ENCODE data around the gene PRKAG2. TPM values are rescaled to one million over a fixed set of nuclear protein-coding genes. Genes with fewer than 3 reads are reported as not detected.

The PRKAG2 gene
- total and polyA plus RNA-seq, 2 of the 13 experiments (the other 11 are each of a cell fraction or from before 2014, with no cell fraction given), result 0.90 to 1.3 TPM

DNA sequence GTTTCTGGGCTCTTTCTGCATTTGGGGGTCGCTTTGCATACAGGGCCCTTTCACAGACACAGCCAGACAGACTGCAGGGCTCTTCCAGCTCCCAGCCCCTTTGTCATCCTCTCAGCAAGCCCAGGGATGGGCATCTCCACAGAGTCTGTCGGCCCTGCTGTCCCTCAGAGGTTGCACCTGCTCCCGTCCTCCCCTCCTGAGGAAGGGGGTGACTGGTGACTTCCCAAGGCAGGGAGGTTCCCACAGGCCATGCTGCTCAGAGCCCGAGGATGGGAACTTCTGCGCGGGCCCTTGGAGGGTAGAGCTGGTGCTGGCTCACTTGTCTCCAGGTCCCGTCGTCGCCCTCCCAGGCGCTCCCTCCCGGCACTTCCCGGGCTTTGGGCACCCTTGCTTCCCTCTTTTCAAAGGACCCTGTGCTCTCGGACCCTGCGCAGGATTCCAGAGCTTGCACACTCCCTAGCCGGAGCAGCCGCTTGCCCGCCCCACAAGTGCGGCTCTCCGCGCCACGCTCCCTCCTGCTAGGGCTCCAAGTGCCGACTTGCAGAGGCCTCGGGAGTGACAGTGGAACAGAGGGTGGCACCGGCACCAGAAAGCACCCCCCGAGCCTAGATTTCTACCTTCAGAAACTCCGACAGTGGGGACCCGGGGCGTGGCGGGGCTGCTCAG lies 152.5 kb downstream of the PRKAG2 start:
- no peak overlapping the region for H3K4me3 ChIP-seq (replicated peaks in 1 of 3; ENCODE audit: insufficient read depth in 1 of 3, low read depth in 2 of 3, low read length in 3 of 3)
- FAIRE-seq (no peak), DNase-seq (ENCODE audit: low spot score) (no peak), ATAC-seq (no peak)
- H2AFZ ChIP-seq (ENCODE audit: low read length), result no peak overlapping the region
- H3K9me3 ChIP-seq (ENCODE audit: low read length), result no peaks in the 10 kb centered on the region
- in situ Hi-C loops (cut with HindIII; ENCODE audit: extremely low pct_ligation_motif_present, low pct_unique_long_range_greater_than_20kb) (no loop called here), intact Hi-C loops (cut with micrococcal nuclease; ENCODE audit: unreplicated experiment) (no loop called here)
- H3K4me2 ChIP-seq (ENCODE audit: low read depth, low read length), result no peak overlapping the region
- no peaks in the 10 kb centered on the region for H4K20me1 ChIP-seq (ENCODE audit: insufficient read depth, low read length)
- peaks cover 0 to 42% of the 10 kb centered on the region in 2 experiments; a peak in 3 of 5 replicates for H3K27me3 ChIP-seq (ENCODE audit: control insufficient read depth in 1 of 2, insufficient read depth in 2 of 2, low read length in 2 of 2)
- no peaks in the 10 kb centered on the region for H3K36me3 ChIP-seq (replicated peaks in 1 of 2; ENCODE audit: control insufficient read depth in 1 of 2, insufficient read depth in 2 of 2, low read length in 2 of 2)
- 0 out of 2 replicates have a peak, but pooled peaks cover 9% of the 10 kb centered on the region for H3K4me1 ChIP-seq (ENCODE audit: insufficient read depth, low read length)
- no TSS peak for BruUV-seq (replicated peaks)
- WGBS (ENCODE audit: low lambda C conversion rate), result 61% methylated on average over 22 of the region's 29 CpGs
- ChIA-PET POLR2A (no interaction called here), CTCF (ENCODE audit: low intra/inter-chr PET ratio, low total read pairs) (no interaction called here)
- H3K27ac ChIP-seq (ENCODE audit: extremely low read length, insufficient read depth, low read length), result no peak overlapping the region
- H3K79me2 ChIP-seq (ENCODE audit: insufficient read depth, low read length), result no peaks in the 10 kb centered on the region
- H3K9ac ChIP-seq (ENCODE audit: insufficient read depth, low read depth, low read length), result no peak overlapping the region
- TF ChIP-seq, protein P1, sequence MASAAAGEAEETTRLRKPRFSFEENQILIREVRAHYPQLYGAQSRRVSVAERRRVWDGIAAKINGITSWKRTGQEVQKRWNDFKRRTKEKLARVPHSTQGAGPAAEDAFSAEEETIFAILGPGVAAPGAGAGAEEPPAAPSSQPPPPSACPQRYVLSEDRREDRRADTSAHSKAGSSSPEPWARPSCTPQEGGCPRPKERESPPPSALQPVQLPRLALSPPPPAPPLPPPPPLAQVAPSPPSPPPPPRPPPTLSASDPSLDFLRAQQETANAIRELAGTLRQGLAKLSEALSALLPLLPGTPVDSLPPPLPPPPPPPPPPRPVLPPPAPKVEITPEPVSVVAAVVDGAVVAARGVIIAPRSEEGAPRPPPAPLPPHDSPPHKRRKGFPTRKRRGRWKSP (CRISPR knock-in tag; IDR thresholded peaks at IDR 0.05), result no peak
- TF ChIP-seq, protein P2, sequence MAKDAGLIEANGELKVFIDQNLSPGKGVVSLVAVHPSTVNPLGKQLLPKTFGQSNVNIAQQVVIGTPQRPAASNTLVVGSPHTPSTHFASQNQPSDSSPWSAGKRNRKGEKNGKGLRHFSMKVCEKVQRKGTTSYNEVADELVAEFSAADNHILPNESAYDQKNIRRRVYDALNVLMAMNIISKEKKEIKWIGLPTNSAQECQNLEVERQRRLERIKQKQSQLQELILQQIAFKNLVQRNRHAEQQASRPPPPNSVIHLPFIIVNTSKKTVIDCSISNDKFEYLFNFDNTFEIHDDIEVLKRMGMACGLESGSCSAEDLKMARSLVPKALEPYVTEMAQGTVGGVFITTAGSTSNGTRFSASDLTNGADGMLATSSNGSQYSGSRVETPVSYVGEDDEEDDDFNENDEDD (CRISPR knock-in tag; IDR thresholded peaks at IDR 0.05; ENCODE audit: borderline replicate concordance), result no peak
- TF ChIP-seq, protein P3, sequence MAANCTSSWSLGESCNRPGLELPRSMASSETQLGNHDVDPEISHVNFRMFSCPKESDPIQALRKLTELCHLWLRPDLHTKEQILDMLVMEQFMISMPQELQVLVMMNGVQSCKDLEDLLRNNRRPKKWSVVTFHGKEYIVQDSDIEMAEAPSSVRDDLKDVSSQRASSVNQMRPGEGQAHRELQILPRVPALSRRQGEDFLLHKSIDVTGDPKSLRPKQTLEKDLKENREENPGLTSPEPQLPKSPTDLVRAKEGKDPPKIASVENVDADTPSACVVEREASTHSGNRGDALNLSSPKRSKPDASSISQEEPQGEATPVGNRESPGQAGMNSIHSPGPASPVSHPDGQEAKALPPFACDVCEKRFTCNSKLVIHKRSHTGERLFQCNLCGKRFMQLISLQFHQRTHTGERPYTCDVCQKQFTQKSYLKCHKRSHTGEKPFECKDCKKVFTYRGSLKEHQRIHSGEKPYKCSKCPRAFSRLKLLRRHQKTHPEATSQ (CRISPR knock-in tag; IDR thresholded peaks at IDR 0.05; ENCODE audit: borderline replicate concordance), result no peak
- TF ChIP-seq ZMAT3 (CRISPR knock-in tag; conservative IDR thresholded peaks at IDR 0.05) (no peak), ZKSCAN8 (CRISPR knock-in tag; IDR thresholded peaks at IDR 0.05; ENCODE audit: borderline replicate concordance) (no peak), HNF4G (IDR thresholded peaks at IDR 0.05; ENCODE audit: borderline replicate concordance, low read depth, low read length) (no peak), HNF4G (CRISPR knock-in tag; IDR thresholded peaks at IDR 0.05; ENCODE audit: borderline replicate concordance, low read depth) (no peak), NFE2L2 (IDR thresholded peaks at IDR 0.05; ENCODE audit: low read length) (no peak), ZNF746 (CRISPR knock-in tag; IDR thresholded peaks at IDR 0.05) (no peak), HNRNPL (IDR thresholded peaks at IDR 0.05; ENCODE audit: low read depth, low read length) (no peak), EEA1 (CRISPR knock-in tag; IDR thresholded peaks at IDR 0.05; ENCODE audit: borderline replicate concordance) (no peak), ZNF317 (CRISPR knock-in tag; IDR thresholded peaks at IDR 0.05) (no peak)
- TF ChIP-seq, protein P4, sequence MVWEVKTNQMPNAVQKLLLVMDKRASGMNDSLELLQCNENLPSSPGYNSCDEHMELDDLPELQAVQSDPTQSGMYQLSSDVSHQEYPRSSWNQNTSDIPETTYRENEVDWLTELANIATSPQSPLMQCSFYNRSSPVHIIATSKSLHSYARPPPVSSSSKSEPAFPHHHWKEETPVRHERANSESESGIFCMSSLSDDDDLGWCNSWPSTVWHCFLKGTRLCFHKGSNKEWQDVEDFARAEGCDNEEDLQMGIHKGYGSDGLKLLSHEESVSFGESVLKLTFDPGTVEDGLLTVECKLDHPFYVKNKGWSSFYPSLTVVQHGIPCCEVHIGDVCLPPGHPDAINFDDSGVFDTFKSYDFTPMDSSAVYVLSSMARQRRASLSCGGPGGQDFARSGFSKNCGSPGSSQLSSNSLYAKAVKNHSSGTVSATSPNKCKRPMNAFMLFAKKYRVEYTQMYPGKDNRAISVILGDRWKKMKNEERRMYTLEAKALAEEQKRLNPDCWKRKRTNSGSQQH (CRISPR knock-in tag; IDR thresholded peaks at IDR 0.05; ENCODE audit: low read depth), result no peak
- TF ChIP-seq, protein P5, sequence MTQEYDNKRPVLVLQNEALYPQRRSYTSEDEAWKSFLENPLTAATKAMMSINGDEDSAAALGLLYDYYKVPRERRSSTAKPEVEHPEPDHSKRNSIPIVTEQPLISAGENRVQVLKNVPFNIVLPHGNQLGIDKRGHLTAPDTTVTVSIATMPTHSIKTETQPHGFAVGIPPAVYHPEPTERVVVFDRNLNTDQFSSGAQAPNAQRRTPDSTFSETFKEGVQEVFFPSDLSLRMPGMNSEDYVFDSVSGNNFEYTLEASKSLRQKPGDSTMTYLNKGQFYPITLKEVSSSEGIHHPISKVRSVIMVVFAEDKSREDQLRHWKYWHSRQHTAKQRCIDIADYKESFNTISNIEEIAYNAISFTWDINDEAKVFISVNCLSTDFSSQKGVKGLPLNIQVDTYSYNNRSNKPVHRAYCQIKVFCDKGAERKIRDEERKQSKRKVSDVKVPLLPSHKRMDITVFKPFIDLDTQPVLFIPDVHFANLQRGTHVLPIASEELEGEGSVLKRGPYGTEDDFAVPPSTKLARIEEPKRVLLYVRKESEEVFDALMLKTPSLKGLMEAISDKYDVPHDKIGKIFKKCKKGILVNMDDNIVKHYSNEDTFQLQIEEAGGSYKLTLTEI (CRISPR knock-in tag; conservative IDR thresholded peaks at IDR 0.05), result no peak
- TF ChIP-seq, protein P6, sequence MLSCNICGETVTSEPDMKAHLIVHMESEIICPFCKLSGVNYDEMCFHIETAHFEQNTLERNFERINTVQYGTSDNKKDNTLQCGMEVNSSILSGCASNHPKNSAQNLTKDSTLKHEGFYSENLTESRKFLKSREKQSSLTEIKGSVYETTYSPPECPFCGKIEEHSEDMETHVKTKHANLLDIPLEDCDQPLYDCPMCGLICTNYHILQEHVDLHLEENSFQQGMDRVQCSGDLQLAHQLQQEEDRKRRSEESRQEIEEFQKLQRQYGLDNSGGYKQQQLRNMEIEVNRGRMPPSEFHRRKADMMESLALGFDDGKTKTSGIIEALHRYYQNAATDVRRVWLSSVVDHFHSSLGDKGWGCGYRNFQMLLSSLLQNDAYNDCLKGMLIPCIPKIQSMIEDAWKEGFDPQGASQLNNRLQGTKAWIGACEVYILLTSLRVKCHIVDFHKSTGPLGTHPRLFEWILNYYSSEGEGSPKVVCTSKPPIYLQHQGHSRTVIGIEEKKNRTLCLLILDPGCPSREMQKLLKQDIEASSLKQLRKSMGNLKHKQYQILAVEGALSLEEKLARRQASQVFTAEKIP (CRISPR knock-in tag; IDR thresholded peaks at IDR 0.05; ENCODE audit: borderline replicate concordance), result no peak
